ENCODE measurements around the gene NAALADL1.

GRCh38 chr11:65107078-65107477 is 48.7 kb upstream of the NAALADL1 start:
- TF ChIP-seq CTCF (IDR thresholded peaks at IDR 0.05) (no peak), POLR2AphosphoS5 (IDR thresholded peaks at IDR 0.05; ENCODE audit: low read depth, low read length) (no peak), REST (IDR thresholded peaks at IDR 0.05; ENCODE audit: insufficient read depth in 1 of 2, low read depth in 2 of 2, low read length in 1 of 2) (no peak)
